ENCODE data around the gene CAVIN2.

CAVIN2 gene

GRCh38 chr2:191838526-191838925, 8.4 kb downstream of the CAVIN2 start:
- no peak for DNase-seq

- DNase-seq: no peak
Observed at GRCh38 chr2:191836853-191837769, 9.8 kb downstream of the CAVIN2 start.

- no peak for DNase-seq
Observed at GRCh38 chr2:191836471-191836852, 10.4 kb downstream of the CAVIN2 start.

- no peak for DNase-seq
Observed at GRCh38 chr2:191835539-191836350, 11.1 kb downstream of the CAVIN2 start.

- DNase-seq: no peak
Observed at GRCh38 chr2:191835100-191835499, 11.8 kb downstream of the CAVIN2 start.

GRCh38 chr2:191833356-191833755, 13.5 kb downstream of the CAVIN2 start:
- DNase-seq: no peak

GRCh38 chr2:191832668-191833067, 14.2 kb downstream of the CAVIN2 start:
- no peak for DNase-seq

- DNase-seq: no peak
Observed at GRCh38 chr2:191831410-191831994, 15.4 kb downstream of the CAVIN2 start.

- no peak for DNase-seq
Observed at GRCh38 chr2:191824398-191824797, 22.5 kb downstream of the CAVIN2 start.

GRCh38 chr2:191821078-191821477, 25.8 kb downstream of the CAVIN2 start:
- DNase-seq: no peak

- DNase-seq: no peak
Observed at GRCh38 chr2:191818725-191819350, 28.1 kb downstream of the CAVIN2 start.

GRCh38 chr2:191818133-191818532, 28.8 kb downstream of the CAVIN2 start:
- DNase-seq: no peak

- DNase-seq: no peak
Observed at GRCh38 chr2:191815010-191815409, 31.9 kb downstream of the CAVIN2 start.

- DNase-seq: no peak
Observed at GRCh38 chr2:191813943-191814342, 32.9 kb downstream of the CAVIN2 start.

- DNase-seq: peak; percentile 29
Observed at GRCh38 chr2:191811807-191812602, 34.9 kb downstream of the CAVIN2 start.

GRCh38 chr2:191806396-191806795, 40.5 kb downstream of the CAVIN2 start:
- no peak for DNase-seq

- DNase-seq: no peak
Observed at GRCh38 chr2:191804766-191805165, 42.1 kb downstream of the CAVIN2 start.

- no peak for DNase-seq
Observed at GRCh38 chr2:191803007-191803406, 43.9 kb downstream of the CAVIN2 start.

GRCh38 chr2:191802180-191802579, 44.7 kb downstream of the CAVIN2 start:
- no peak for DNase-seq

GRCh38 chr2:191800874-191801273, 46.0 kb downstream of the CAVIN2 start:
- no peak for DNase-seq

GRCh38 chr2:191799526-191799925, 47.4 kb downstream of the CAVIN2 start:
- no peak for DNase-seq

Data from activated CD4-positive, alpha-beta T cell treated with anti-CD3 and anti-CD28 coated beads, Interleukin-2, amount 50 U/mL, for 16 hours (primary cell).